CD4-positive, alpha-beta T cell treated with Interleukin-21 for 1 hour (primary cell): ENCODE measurements around the gene UBE2D3.
"Not testable (repeated sequence)": the region's sequence is repeated elsewhere in the genome, so short reads cannot be mapped to it uniquely, and the experiment has no call there.

ENCODE experiments used
- DNase-seq: peaks from one replicate; pipeline ENCODE4 v3.0.0-alpha.2; 2020

The UBE2D3 gene

DNA sequence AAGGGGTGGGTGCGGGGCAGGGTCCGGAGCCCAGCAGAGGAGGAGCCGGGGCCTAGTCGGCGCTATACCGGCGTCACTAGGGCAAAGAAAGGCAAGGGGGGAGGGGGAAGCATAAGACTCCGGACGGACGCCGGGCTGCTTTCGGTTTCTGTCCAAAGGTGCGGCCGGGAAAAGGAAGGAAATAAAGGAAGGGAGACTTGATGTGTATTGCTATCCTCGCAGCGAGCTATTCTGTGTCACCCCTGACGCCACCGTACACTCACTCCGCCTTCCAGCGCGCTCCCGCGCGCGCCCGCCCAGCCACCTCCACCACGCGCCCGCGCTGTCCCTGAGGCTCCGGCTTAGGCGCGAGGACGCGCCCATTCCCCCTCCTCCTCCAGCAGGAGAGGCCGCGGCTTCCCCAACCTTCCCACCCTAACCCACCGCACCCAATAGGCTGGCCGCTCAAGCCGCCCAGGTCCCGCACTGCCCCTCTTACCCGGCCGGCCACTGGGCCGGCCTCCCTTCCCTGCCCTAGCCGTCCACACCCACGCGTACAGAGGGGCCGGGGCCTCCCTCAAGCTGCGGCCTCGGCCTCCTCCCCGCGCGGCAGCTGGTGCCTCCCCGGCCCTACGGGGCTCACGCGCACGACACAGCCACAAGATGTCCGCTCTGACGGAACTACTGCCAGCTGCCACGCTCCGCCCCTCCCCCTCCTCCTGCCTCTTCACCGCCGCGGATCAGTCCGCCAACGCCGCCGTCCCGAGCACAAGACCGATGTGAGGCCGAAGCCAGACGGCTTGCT lies at the start of gene UBE2D3:
Gene UBE2D3 (minus strand): TSS at position 662 of the 784 bp plus-strand sequence. CDS start 1,043 bp downstream, outside the sequence.
- DNase-seq = peak; percentile 95

DNA sequence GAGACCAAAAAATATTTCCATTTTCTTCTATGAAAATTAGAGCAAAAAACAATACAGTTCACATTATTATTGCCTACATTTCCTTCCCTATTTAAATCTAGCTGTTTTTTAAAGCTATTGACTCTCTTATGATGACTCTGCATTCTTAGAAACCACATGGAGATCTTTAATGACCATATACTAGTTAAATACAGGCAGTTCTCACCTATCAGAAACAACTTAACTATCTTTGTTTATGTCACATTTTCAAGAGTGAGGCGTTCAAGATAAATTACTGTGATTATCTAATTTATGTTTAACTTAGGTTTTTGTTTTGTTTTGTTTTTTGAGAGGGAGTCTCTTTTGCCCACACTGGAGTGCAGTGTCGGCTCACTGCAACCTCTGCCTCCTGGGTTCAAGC lies 44.4 kb upstream of the UBE2D3 start:
- DNase-seq = no peak

DNA sequence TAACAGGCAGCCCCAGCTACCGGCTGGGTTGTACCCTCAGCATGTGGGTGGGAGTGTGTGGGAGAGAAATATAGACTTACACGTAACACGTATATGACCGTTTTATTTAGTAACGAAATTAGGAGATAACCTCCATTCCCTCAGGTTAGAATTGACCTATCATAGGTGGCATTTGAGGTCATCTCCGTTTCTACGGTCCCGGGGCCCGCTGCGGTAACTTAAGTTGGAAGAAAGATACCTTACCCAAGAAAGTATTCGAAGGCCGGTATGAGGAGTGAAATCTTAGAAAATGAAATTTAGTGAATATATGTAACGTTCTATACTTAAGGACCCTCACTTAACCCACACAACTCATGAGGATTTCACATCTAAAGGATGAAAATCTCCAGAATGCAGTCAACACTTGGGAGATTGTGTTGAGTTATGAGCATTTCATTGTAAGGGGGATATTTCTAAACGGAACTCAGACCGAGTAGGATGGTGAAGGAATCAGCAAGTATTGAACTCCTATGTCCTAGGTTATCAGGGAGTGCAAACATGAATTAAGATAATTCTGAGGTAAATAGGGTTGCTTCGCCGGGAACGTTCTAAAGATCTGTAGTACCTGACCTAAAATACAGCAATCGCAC lies 42.3 kb upstream of the UBE2D3 start:
- DNase-seq = no peak

DNA sequence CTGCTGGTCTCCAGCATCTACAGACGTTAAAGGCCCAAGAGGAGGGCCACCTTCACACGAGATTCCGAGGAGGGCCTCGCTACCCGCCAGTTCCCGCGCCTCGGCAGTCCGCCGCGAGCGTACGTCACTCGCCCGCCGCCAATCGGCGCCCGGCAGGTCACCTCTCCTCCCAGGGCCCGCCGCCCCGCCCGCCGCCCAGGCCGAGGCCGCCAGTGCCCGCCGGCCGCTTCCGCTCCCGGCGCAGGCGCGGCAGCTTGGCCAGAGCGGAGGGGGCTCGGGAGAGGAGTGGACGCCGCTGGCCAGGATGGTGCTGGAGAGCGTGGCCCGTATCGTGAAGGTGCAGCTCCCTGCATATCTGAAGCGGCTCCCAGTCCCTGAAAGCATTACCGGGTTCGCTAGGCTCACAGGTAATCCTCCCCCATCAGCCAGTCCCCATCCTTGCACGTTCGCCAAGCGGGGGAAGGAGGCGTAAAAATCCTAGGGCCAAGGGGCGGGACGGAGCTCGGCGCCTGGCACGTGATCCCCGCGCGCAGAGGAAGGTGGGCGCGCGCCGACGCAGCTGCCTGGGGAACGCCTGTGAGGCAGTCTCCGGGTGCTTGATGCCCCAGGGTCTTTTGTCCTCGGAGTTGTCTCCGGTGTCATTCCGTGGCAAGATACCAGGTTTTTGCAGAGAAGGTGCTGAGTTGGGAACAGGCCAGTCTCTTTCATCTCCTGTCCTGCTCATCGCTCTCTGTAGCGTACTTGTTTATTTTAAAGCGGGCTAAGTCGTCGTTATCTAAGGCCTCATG lies 41.6 kb upstream of the UBE2D3 start, which contains the start of gene CISD2:
Gene CISD2 (plus strand): TSS at position 212 of the 788 bp plus-strand sequence. CDS start 93 bp downstream, at position 305.
- peak; percentile 92 for DNase-seq

DNA sequence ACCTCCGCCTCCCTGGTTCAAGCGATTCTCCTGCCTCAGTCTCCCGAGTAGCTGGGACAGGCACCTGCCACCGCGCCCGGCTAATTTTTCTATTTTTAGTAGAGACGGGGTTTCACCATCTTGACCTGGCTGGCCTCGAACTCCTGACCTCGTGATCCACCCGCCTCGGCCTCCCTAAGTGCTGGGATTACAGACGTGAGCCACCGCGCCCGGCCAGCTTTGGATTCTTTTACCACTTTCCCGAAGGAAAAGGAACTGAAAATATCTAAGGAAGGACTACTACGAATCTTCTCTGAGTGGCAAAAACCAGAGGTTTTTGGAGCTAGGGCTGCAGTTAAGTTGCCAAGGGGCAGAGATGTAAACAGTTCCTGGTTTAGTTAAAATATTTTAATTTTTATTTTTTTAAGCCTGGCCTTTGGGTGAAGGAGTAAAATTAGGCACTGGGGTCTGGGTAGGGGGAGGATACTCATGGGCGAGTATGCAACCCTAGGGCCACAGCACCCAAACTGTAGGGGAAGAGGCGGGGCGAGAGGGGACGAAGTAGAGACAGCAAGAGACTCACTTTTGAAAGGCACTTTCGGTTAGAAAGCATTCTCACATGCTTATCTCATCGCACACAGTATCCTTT lies 40.9 kb upstream of the UBE2D3 start:
- no peak for DNase-seq

- no peak for DNase-seq
Measured at GRCh38 chr4:102867278-102868152, 40.2 kb upstream of the UBE2D3 start.

- not testable (repeated sequence) for DNase-seq
Measured at GRCh38 chr4:102865327-102865726, 38.0 kb upstream of the UBE2D3 start.

- DNase-seq = no peak
Measured at GRCh38 chr4:102862747-102863146, 35.4 kb upstream of the UBE2D3 start.

DNA sequence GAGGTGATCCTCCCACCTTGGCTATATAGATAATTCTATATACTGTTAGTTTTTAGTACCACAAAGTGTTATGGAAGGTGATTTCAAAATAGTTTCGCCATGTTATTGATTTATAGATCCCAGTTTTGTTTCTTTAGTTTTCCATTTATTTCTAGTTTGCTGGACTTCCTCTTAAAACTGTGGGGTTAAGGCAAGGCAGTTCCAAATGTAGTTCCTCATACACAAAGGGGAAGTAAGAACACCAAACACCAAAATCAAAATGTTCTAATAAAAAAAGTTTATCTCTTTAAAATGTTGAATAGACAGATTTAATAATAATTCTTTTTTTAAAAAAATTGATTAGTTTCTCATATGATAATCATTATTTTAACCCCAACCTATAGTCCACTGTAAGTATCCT lies 34.7 kb upstream of the UBE2D3 start:
- DNase-seq = no peak

DNA sequence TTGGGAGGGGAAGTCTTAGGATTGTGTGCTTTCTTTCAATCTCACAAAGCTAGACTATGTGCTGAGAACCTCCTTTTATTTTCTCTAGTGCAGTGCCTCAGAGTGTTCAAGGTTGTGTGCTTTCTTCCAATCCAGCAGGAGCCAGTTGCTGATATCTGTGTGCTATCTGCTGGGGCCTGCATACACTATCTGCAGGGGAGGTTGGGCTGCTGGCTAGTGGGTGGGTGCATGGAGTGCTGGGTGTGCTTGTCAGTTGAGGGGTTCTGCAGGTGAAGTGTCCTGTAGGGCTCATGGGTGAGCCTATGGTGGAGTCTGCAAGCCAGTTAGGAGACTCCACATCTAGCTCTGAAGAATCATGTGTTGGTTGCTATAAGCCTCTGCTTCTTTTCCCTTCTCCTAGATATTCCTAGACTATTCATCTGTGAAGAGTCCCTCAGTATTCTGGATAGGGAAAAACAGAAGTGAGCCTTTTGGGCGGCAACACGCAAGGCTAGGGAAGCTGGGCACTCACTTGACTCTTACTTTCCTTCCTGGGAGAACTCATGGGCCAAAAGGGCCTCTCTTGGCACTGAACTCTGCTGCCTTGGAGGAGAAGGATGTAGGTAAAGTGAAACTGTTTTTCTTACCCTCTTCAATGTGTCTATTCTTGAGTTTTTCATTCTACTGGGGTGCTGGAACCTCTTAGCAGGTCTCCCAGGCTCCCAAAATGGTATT lies 33.4 kb upstream of the UBE2D3 start:
- DNase-seq = no peak

DNA sequence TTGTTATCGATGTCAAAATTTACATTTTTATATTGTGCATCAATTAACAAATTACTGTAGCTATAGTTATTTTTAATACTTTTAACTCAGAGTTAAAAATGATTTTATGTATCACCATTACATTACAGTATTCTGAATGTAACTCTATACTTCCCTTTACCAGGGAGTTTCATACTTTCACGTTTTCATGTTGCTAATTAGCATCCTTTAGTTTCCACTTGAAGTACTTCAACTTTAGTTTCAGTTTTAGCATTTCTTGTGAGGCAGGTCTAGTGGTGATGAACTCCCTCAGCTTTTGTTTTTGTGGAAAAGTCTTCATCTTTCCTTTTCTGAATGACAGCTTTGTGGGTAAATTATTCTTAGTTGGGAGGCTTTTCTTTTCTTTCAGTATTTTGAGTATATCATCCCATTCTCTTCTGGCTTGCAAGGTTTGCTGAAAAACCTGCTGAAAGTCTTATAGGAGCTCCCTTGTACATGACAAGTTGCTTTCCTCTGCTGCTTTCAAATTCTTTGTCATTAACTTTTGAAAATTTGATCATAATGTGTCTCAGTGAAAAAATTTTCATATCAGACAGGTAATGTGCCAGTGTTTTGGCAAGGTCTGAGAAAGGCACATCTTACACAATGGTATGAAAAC lies 31.6 kb upstream of the UBE2D3 start:
- no peak for DNase-seq

- no peak for DNase-seq
Measured at GRCh38 chr4:102850370-102850769, 23.0 kb upstream of the UBE2D3 start.

DNA sequence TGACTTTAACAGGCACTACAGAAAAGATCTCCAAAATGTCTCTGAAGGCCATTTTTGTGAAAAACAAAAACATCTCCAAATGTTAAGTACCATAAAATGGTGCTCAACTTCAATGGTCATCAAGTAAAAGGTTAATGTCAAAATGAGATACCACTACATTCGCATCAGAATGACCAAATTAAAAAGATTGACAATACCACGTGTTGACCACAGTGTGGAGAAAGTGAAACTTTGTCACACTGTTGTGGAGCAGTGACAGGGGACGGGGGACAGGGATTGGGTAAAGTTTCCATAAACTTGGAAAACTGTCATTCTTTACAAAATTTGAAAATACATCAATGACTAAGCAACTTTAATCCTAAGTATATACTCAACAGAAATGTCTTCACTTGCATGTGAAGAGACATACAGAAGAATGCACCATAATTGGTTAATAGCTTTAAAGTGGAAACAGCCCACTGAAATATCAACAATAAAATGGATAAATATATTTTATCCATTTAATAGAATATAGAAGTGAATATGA lies 22.3 kb upstream of the UBE2D3 start:
- no peak for DNase-seq

DNA sequence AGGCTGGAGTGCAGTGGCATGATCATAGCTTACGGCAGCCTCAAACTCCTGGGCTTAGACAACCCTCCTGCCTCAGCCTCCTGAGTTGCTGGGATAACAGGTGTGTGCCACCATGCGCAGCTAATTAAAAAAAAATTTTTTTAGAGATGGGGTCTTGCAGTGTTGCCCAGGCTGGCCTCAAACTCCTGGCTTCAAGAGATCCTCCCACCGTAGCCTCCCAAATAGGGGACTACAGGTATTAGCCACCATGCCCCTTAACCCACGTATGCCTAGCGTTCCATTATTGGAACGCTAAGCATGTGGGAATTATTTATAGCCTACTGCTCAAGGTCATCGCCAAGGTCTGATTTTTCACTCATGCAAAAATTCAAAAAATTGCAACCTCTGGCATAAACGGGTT lies 20.3 kb upstream of the UBE2D3 start:
- no peak for DNase-seq

- DNase-seq = no peak
Measured at GRCh38 chr4:102843938-102844337, 16.6 kb upstream of the UBE2D3 start.

DNA sequence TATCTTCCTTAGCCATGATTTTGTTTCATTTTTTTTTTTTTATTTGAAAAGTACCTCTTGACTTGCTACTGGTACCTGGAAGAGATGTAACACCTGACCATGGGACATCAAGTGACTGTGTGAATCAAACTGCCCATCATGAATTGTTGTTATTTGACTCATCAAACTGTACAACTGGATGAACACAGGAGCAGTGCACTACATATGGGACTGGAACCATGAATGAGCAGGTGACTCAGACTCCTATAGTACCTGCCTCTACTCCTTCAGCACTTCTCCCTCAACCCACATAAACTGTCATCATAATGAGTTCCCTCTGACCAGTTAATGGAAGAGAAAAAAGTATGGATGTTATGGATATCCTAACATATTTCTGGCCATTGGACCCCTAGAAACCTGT lies 15.9 kb upstream of the UBE2D3 start:
- DNase-seq = no peak

- DNase-seq = no peak
Measured at GRCh38 chr4:102842367-102842766, 15.0 kb upstream of the UBE2D3 start.

GRCh38 chr4:102836596-102836995 lies 9.2 kb upstream of the UBE2D3 start:
- DNase-seq = no peak

GRCh38 chr4:102832667-102833066 lies 5.3 kb upstream of the UBE2D3 start:
- no peak for DNase-seq

- no peak for DNase-seq
Measured at GRCh38 chr4:102832105-102832504, 4.8 kb upstream of the UBE2D3 start.

DNA sequence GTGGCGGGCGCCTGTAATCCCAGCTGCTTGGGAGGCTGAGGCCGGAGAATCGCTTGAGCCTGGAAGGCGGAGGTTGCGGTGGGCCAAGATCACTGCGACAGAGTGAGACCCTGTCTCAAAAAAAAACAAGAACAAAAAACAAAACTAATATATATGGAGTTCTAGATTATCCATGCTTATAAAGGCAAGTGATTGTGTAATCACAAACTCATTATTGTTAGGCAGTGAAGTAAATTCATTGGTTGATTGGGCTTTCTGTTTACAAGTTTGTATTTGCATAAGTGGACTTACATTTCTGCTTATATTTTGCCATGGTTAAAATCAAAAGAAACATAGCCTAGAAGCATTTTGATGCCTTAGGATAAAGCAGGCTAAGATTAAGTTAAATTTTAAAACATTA lies 2.5 kb upstream of the UBE2D3 start:
- no peak for DNase-seq
